ENCODE measurements around the gene SYPL2.

The SYPL2 gene

GRCh38 chr1:109530457-109531087 lies 64.2 kb downstream of the SYPL2 start:
- no peak overlapping the region for H3K4me3 ChIP-seq (ENCODE audit: low read depth, low read length)
- DNase-seq (ENCODE audit: low read depth): no peak
- TF ChIP-seq CTCF (IDR thresholded peaks at IDR 0.05; ENCODE audit: low read depth, low read length, missing control alignments): no peak

- H3K4me3 ChIP-seq (ENCODE audit: low read depth, low read length): no peak overlapping the region
- DNase-seq (ENCODE audit: low read depth): no peak
- no peak for TF ChIP-seq CTCF (IDR thresholded peaks at IDR 0.05; ENCODE audit: low read depth, low read length, missing control alignments)
Measured at GRCh38 chr1:109531380-109531779, 65.0 kb downstream of the SYPL2 start.

Data from GM12864 (cell line).